Right lobe of liver (tissue), 6 donors: ENCODE measurements around the gene APOA4. TPM values are rescaled to one million over a fixed set of nuclear protein-coding genes. Genes with fewer than 3 reads are reported as not detected.
A peak's percentile ranks its signal among the peaks of the same experiment; 100 is the strongest.

Source experiments
- ATAC-seq, 4 donors: fragments of 200-7000 bp; cut with Tn5 transposase; one replicate each; pipeline ENCODE4 v1.9.1; 2020; ENCODE audit warnings: mild to moderate bottlenecking in 4 of 4, moderate library complexity in 4 of 4
- DNase-seq, 3 donors: peaks; one replicate each; pipeline ENCODE4 v3.0.0-alpha.2; 2020
- H3K27ac ChIP-seq, 3 donors: fragments of 200-600 bp; one replicate each; pipeline ENCODE4 v1.8.0; 2022
- H3K27me3 ChIP-seq, 2 donors: fragments of 200-600 bp; one replicate each; pipeline ENCODE4 v1.8.0; 2022
- H3K36me3 ChIP-seq, 4 donors: fragments of 200-600 bp; sonication (generic) in 1 of 4; one replicate each; pipeline versions ENCODE4 v1.5.1 to v1.8.0; 2017 to 2022; ENCODE audit warnings: control low read depth in 1 of 4
- H3K4me1 ChIP-seq, 4 donors: fragments of 200-600 bp; sonication (generic) in 1 of 4; one replicate each; pipeline versions ENCODE4 v1.5.1 to v1.8.0; 2017 to 2022; ENCODE audit warnings: control low read depth in 1 of 4
- H3K4me3 ChIP-seq, 3 donors: fragments of 200-600 bp; one replicate each; pipeline ENCODE4 v1.8.0; 2022
- H3K9me3 ChIP-seq, 4 donors: fragments of 200-600 bp; sonication (generic) in 1 of 4; one replicate each; pipeline versions ENCODE4 v1.5.1 to v1.8.0; 2017 to 2022; ENCODE audit warnings: control low read depth in 1 of 4
- POLR2A ChIP-seq: fragments of 450-650 bp; IDR thresholded peaks from one replicate; pipeline ENCODE4 v1.6.1; 2017; ENCODE audit warnings: antibody characterized with exemption, mild to moderate bottlenecking
- WGBS: methylation state at CpG from one replicate; pipeline ENCODE4 v1.1.6; 2018; ENCODE audit warnings: low coverage, low lambda C conversion rate; ENCODE audit not compliant: insufficient coverage; ENCODE audit errors: missing lambda C conversion rate; 5-methylcytosine and 5-hydroxymethylcytosine counted together
- intact Hi-C, 2 donors: fragments of 100-400 bp; cut with DNase I; formaldehyde crosslinking; loops; one replicate each; pipeline versions ENCODE4 v1.11.2 to v1.14.1; 2022
- total RNA-seq, 6 experiments: library from RNA; depleted of rRNA in 2 of 6; stranded (reverse); fragments of >200 nt in 2 of 6; fragmentation: NEBNext Ultra II Directional in 3 of 6; extraction: Animal tissue kit (Norgen Biotek cat#: 25700) in 3 of 6; gene quantifications; one replicate each; pipeline versions ENCODE4 v1.1.0 to v1.2.4, GENCODE V29; 2016 to 2023
- TF ChIP-seq, protein P1 (sequence below), 4 donors: fragments of 200-600 bp in 3 of 4; fragments of 450-650 bp in 1 of 4; IDR thresholded peaks; one replicate each; pipeline versions ENCODE4 v1.5.1 to v1.8.0; 2016 to 2022; ENCODE audit warnings: antibody characterized with exemption in 4 of 4, mild to moderate bottlenecking in 2 of 4
- donor health status: DM: no; HTN: yes; CAD: no.
- donor health status: DM: no; HTN: no; CAD: no.
- donor health status: DM: no; HTN: no; CAD: no.
- donor health status: DM: no; HTN: yes; CAD: no.
- donor health status: DM: no; HTN: yes; CAD: no.

The APOA4 gene
- total RNA-seq, 6 experiments from 2014 or later, result 21.9 to 1,288 (median 117) TPM

DNA sequence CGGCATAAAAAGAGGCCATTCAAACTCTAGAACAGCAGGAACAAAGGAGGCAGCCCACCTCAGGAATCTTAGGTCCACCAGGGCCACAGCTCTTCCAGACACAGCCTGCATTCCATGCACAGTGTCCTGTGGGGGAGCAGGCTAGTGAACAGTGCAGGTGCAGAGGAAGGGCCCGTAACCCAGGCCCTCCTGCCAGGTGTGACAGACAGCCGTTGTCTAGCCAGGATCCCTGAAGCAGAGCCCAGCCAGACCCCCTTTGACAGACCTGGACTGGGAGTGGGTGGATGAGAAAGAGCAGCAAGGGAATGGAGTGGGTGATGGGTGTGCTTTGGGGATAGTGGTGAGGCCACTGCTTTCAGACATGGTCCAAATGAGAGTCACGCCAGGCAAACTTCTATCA, 34.1 kb downstream of the APOA4 start:
- intact Hi-C loops, result no loop called here
- Histone ChIP-seq H3K9me3 (no peaks in the 10 kb centered on the region), H3K36me3 (peaks cover 5 to 33% (median 17%) of the 10 kb centered on the region in 4 donors), H3K27ac (peak overlapping the region in 2 of 3 donors; percentile 73 to 82), H3K4me1 (peaks cover 0 to 54% (median 5%) of the 10 kb centered on the region in 4 donors), H3K4me3 (peak overlapping the region in 2 of 3 donors; percentile 82 to 90), H3K27me3 (no peaks in the 10 kb centered on the region)
- 23% methylated on average over 2 of the region's 4 CpGs for WGBS
- peak in 1 of 4 donors; percentile 18 for ATAC-seq
- DNase-seq, result no peak
- no peak for TF ChIP-seq POLR2A
- TF ChIP-seq, protein P1, sequence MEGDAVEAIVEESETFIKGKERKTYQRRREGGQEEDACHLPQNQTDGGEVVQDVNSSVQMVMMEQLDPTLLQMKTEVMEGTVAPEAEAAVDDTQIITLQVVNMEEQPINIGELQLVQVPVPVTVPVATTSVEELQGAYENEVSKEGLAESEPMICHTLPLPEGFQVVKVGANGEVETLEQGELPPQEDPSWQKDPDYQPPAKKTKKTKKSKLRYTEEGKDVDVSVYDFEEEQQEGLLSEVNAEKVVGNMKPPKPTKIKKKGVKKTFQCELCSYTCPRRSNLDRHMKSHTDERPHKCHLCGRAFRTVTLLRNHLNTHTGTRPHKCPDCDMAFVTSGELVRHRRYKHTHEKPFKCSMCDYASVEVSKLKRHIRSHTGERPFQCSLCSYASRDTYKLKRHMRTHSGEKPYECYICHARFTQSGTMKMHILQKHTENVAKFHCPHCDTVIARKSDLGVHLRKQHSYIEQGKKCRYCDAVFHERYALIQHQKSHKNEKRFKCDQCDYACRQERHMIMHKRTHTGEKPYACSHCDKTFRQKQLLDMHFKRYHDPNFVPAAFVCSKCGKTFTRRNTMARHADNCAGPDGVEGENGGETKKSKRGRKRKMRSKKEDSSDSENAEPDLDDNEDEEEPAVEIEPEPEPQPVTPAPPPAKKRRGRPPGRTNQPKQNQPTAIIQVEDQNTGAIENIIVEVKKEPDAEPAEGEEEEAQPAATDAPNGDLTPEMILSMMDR (IDR thresholded peaks at IDR 0.05), result no peak

DNA sequence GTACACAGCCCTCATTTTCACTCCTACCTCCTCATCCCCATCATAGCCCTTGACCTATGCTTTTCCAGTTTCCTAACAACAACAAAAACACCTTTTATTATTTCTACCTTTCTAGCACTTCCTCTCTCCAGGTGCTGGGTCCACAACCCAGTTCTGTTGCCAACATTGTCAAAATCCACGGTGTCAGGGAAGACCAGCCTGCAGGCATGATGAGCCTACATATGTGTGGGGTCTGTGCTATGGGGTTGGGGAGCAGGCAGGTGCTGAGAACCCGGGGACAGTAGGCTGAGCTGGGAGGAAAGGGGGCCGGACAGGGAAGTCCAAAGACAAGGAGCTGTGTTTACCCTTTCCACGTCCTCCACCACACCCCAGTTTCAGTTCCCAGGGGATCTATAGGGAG, 34.6 kb downstream of the APOA4 start:
- Histone ChIP-seq H3K4me1 (peaks cover 0 to 52% (median 5%) of the 10 kb centered on the region in 4 donors), H3K9me3 (no peaks in the 10 kb centered on the region), H3K4me3 (peak overlapping the region in 2 of 3 donors; percentile 82 to 90), H3K27me3 (no peaks in the 10 kb centered on the region), H3K36me3 (peaks cover 5 to 35% (median 19%) of the 10 kb centered on the region in 4 donors), H3K27ac (peak overlapping the region in 2 of 3 donors; percentile 73 to 82)
- 15% methylated on average over 4 of the region's 4 CpGs for WGBS
- intact Hi-C loops, result no loop called here
- TF ChIP-seq, protein P1 (IDR thresholded peaks at IDR 0.05), result no peak
- no peak for TF ChIP-seq POLR2A
- DNase-seq (no peak), ATAC-seq (peak in 1 of 4 donors; percentile 15)

DNA sequence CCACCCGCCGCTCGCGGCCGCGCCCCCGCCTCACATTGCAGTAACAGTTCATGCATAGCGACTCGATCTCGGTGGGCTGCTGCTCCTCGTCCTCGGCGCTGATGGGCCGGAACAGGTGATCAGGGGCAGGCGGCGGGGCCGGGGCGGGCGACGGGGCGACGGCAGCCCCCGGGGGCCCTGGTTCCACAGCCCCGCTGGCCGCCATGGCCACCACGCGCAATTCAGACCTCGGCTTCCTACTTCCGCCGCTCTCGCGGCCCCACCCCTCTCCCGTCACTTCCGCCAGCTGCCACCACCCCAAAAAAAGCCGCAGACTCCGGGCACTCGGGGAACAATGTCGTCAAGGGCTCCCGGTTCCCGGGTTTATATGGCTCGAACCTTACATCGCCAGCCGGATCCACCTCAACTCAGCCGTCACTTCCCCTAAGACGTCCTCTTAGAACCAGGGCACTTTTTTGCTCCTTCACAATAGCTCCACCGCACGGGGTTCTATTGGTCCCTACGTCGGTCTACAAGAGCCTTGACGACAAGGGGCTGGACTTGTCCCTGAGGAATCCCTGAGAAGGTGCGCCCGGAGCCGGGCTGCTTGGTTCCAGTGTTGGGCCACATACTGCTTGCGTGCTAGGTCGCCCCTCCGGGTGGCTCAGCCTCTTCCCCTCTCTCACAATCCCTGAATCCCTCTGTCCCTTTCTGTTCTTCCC, 35.2 kb downstream of the APOA4 start, which contains the start of gene ZPR1:
Gene ZPR1 (minus strand): TSS at position 238 of the 701 bp plus-strand sequence. CDS start 33 bp downstream, at position 205.
- H3K4me1 ChIP-seq, result peaks cover 0 to 46% (median 2%) of the 10 kb centered on the region in 4 donors
- H3K36me3 ChIP-seq, result peaks cover 5 to 41% (median 22%) of the 10 kb centered on the region in 4 donors
- H3K27ac ChIP-seq, result peak within 1 kb of the TSS; percentile 72 to 82 (median 73)
- TF ChIP-seq, protein P1 (IDR thresholded peaks at IDR 0.05), result no peak
- TF ChIP-seq POLR2A, result peak; percentile 70
- DNase-seq, result peak; percentile 85 to 91 (median 90)
- WGBS, result 0% methylated on average over 28 of the region's 56 CpGs
- H3K27me3 ChIP-seq, result no peaks in the 10 kb centered on the region
- peak within 1 kb of the TSS; percentile 82 to 99 (median 90) for H3K4me3 ChIP-seq
- intact Hi-C loops, result no loop called here
- H3K9me3 ChIP-seq, result no peaks in the 10 kb centered on the region
- ATAC-seq, result peak; percentile 54 to 64 (median 60)

DNA sequence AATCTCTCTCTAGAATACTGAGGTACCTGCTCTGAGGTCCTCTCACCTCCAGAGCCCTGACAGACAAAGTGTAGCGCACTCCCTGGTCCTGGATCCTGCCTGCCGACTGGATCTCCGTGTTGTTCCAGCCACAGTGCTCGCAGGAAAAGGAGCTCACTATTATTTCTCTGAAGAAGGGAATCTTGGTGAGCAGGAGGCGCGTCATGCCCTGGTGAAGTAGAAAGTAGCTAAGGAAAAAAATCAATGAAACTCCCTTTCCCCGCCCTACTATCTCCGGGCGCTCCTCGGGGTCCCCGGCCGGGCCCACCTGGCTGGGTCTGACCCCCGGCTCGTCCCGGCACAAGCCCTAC, 35.7 kb downstream of the APOA4 start:
- Histone ChIP-seq H3K27me3 (no peaks in the 10 kb centered on the region), H3K27ac (peak overlapping the region; percentile 72 to 82 (median 73)), H3K36me3 (peaks cover 5 to 47% (median 25%) of the 10 kb centered on the region in 4 donors), H3K4me3 (peak overlapping the region; percentile 82 to 99 (median 90)), H3K9me3 (no peaks in the 10 kb centered on the region), H3K4me1 (peaks cover 0 to 41% (median 0%) of the 10 kb centered on the region in 4 donors)
- no peak for DNase-seq
- no peak for TF ChIP-seq POLR2A
- TF ChIP-seq, protein P1 (IDR thresholded peaks at IDR 0.05), result no peak
- intact Hi-C loops, result no loop called here
- no peak for ATAC-seq
- 0% methylated on average over 15 of the region's 15 CpGs for WGBS
